Colonic mucosa (tissue), 4 donors: ENCODE measurements around the gene APOL6. TPM values are rescaled to one million over a fixed set of nuclear protein-coding genes. Genes with fewer than 3 reads are reported as not detected.
"Not testable (repeated sequence)": the region's sequence is repeated elsewhere in the genome, so short reads cannot be mapped to it uniquely, and the experiment has no call there.

Experiments
- DNase-seq: peaks from one replicate; pipeline ENCODE4 v3.0.0-alpha.2; 2020
- H3K27ac ChIP-seq: fragments of 200-600 bp; one replicate; pipeline ENCODE4 v1.8.0; 2021
- H3K27me3 ChIP-seq: fragments of 200-600 bp; one replicate; pipeline ENCODE4 v1.8.0; 2021
- H3K36me3 ChIP-seq: fragments of 200-600 bp; one replicate; pipeline ENCODE4 v1.8.0; 2021
- H3K4me1 ChIP-seq: fragments of 200-600 bp; one replicate; pipeline ENCODE4 v1.8.0; 2021; ENCODE audit warnings: mild to moderate bottlenecking
- H3K4me3 ChIP-seq: fragments of 200-600 bp; one replicate; pipeline ENCODE4 v1.8.0; 2021
- H3K9ac ChIP-seq, 2 donors: one replicate each; pipeline ENCODE4 v1.7.0; 2013; ENCODE audit warnings: control low read depth in 2 of 2, low read depth in 2 of 2, low read length in 2 of 2
- H3K9me3 ChIP-seq: fragments of 200-600 bp; one replicate; pipeline ENCODE4 v1.8.0; 2021
- intact Hi-C: fragments of 100-400 bp; cut with DNase I; formaldehyde crosslinking; loops from one replicate; pipeline ENCODE4 v1.14.1; 2022
- total RNA-seq, 2 donors: library from RNA; stranded (reverse); fragmentation: NEBNext Ultra II Directional in 1 of 2; extraction: Animal tissue kit (Norgen Biotek cat#: 25700) in 1 of 2; gene quantifications; one replicate each; pipeline ENCODE4 v1.2.1, GENCODE V29; 2021
- TF ChIP-seq, protein P1 (sequence below): fragments of 200-600 bp; IDR thresholded peaks from one replicate; pipeline ENCODE4 v1.8.0; 2022; ENCODE audit warnings: antibody characterized with exemption, mild to moderate bottlenecking
- donor health status: healthy.
- donor health status: DM: no; HTN: no; CAD: no.
- donor health status: DM: no; HTN: no; CAD: no.

Gene APOL6
- total RNA-seq, 2 donors from 2014 or later, result 31.4 to 40.3 TPM

DNA sequence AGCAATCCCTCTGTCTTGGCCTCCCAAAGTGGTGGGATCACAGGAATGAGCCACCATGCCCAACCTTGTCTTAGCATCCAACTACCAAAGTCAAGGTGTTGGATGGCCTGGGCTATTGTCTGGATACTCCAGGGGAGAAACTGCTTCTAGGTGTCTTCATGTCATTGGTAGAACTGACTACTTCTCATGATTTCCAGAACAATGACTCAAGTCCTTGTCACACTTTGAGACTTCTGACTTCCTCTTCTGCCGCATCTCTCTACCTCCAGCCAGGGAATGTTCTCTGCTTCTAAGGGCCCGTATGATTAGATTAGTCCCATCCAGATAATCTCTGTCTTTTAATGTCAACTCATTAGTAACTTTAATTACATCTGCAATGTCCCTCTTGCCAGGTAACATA is 30.6 kb downstream of the APOL6 start:
- TF ChIP-seq, protein P1, sequence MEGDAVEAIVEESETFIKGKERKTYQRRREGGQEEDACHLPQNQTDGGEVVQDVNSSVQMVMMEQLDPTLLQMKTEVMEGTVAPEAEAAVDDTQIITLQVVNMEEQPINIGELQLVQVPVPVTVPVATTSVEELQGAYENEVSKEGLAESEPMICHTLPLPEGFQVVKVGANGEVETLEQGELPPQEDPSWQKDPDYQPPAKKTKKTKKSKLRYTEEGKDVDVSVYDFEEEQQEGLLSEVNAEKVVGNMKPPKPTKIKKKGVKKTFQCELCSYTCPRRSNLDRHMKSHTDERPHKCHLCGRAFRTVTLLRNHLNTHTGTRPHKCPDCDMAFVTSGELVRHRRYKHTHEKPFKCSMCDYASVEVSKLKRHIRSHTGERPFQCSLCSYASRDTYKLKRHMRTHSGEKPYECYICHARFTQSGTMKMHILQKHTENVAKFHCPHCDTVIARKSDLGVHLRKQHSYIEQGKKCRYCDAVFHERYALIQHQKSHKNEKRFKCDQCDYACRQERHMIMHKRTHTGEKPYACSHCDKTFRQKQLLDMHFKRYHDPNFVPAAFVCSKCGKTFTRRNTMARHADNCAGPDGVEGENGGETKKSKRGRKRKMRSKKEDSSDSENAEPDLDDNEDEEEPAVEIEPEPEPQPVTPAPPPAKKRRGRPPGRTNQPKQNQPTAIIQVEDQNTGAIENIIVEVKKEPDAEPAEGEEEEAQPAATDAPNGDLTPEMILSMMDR, result no peak
- Histone ChIP-seq H3K9ac (no peak overlapping the region), H3K27me3 (no peaks in the 10 kb centered on the region), H3K36me3 (no peaks in the 10 kb centered on the region), H3K4me3 (no peak overlapping the region), H3K27ac (no peak overlapping the region), H3K4me1 (no peaks in the 10 kb centered on the region), H3K9me3 (no peaks in the 10 kb centered on the region)
- no peak for DNase-seq
- intact Hi-C loops, result no loop called here

DNA sequence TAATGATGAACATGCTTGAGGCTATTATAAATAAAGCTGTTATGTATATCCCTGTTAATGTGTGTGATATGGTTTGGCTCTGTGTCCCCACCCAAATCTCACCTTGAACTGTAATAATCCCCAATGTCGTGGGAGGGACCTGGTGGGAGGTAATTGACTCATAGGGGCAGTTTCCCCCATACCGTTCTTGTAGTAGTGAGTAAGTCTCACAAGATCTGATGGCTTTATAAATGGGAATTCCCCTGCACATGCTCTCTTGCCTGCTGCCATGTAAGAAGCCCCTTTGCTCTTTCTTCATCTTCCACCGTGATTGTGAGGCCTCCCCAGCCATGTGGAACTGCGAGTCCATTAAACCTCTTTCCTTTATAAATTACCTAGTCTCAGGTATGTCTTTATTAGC is 31.2 kb downstream of the APOL6 start:
- intact Hi-C loops, H3K27me3 ChIP-seq, DNase-seq, H3K9me3 ChIP-seq, H3K27ac ChIP-seq, H3K4me3 ChIP-seq, H3K4me1 ChIP-seq, H3K36me3 ChIP-seq, H3K9ac ChIP-seq: not testable (repeated sequence)

DNA sequence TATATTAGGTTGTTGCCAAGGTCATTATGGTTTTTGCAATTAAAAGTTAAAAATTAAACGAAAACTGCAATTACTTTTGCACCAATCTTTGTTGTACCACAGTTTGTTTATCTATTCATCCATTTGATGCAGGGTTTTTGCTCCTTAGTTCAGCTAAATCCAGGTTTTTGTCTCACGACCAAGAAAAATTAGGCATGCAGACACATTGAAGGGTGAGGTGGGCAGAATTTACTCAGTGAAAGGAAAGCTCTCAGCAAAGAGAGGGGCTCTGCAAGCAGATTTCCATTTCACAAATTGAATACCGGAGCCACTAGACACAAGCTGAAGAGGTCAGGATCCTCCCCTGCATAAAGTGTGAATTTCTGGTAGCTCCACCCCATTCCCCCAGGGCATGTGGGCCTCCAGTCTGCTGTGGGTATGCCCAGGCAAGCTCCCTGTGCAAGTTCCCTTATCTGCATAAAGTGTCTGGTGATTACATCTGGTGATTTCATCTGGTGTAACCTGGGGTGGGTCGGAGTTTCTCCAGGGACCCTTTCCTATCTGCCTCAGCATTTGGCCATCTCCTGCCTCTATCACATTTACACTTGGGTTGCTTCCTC is 33.3 kb downstream of the APOL6 start:
- Histone ChIP-seq H3K27ac (no peak overlapping the region), H3K4me3 (no peak overlapping the region), H3K9me3 (no peaks in the 10 kb centered on the region), H3K9ac (no peak overlapping the region), H3K36me3 (no peaks in the 10 kb centered on the region), H3K4me1 (no peaks in the 10 kb centered on the region), H3K27me3 (no peaks in the 10 kb centered on the region)
- DNase-seq, result no peak
- intact Hi-C loops, result no loop called here
- TF ChIP-seq, protein P1, result no peak

DNA sequence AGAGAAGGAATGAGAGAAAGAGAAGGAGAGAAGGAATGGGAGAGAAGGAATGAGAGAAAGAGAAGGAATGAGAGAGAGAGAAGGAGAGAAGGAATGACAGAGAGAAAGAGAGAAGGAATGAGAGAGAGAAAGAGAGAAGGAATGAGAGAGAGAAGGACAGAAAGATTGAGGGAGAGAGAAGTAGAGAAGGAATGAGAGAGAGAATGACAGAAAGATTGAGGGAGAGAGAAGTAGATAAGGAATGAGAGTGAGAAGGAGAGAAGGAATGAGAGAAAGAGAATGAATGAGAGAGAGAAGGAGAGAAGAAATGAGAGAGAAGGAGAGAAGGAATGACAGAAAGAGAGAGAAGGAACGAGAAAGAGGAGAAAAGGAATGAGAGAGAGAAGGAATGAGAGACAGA is 35.3 kb downstream of the APOL6 start:
- no peaks in the 10 kb centered on the region for H3K36me3 ChIP-seq
- intact Hi-C loops, result no loop called here
- H3K27me3 ChIP-seq, result no peaks in the 10 kb centered on the region
- TF ChIP-seq, protein P1, result no peak
- no peaks in the 10 kb centered on the region for H3K9me3 ChIP-seq
- no peak overlapping the region for H3K27ac ChIP-seq
- DNase-seq, result no peak
- H3K4me3 ChIP-seq, result no peak overlapping the region
- no peaks in the 10 kb centered on the region for H3K4me1 ChIP-seq
- H3K9ac ChIP-seq, result no peak overlapping the region

DNA sequence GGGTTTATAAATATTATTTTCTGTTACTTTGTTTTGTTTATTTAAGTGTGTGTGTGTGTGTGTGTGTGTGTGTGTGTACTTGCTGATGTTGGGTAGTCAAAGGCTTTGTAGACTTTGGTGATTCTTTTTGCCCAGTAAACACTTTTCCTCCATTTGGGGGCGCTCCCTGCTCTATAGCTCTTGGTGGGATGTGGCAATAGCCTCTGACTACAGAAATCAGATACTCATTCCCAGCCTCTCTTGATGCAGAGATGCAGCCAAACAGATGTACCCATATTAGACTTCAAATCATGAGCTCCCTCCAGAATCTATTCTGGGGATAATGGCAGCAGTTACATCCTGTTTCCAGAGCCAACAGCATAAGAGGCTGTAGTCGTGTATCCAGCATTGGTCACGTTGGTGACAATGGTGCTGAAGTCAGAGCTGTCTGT is 36.0 kb downstream of the APOL6 start:
- intact Hi-C loops, result no loop called here
- TF ChIP-seq, protein P1, result no peak
- DNase-seq, result peak; percentile 30
- Histone ChIP-seq H3K4me3 (no peak overlapping the region), H3K9ac (no peak overlapping the region), H3K27ac (no peak overlapping the region), H3K4me1 (no peaks in the 10 kb centered on the region), H3K9me3 (no peaks in the 10 kb centered on the region), H3K36me3 (no peaks in the 10 kb centered on the region), H3K27me3 (no peaks in the 10 kb centered on the region)

DNA sequence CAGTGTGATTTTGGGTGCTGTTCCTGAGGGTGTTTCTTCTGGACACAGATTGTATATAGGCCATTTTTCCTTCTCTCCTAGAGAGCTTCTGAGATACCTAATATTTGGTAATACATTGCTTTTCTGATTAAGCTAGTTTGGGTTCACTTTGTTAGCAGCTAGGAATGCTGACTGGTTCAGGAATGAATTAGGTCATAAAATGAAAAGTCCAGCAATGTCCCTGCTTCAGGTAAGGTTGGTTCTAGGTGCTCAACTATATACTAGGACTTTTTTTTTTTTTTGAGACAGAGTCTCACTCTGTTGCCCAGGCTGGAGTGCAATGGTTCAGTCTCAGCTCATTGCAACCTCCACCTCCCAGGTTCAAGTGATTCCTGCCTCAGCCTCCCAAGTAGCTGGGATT is 36.5 kb downstream of the APOL6 start:
- TF ChIP-seq, protein P1, result no peak
- H3K9ac ChIP-seq, result no peak overlapping the region
- no peak for DNase-seq
- H3K9me3 ChIP-seq, result no peaks in the 10 kb centered on the region
- no peak overlapping the region for H3K27ac ChIP-seq
- no peak overlapping the region for H3K4me3 ChIP-seq
- intact Hi-C loops, result no loop called here
- H3K27me3 ChIP-seq, result no peaks in the 10 kb centered on the region
- H3K36me3 ChIP-seq, result no peaks in the 10 kb centered on the region
- no peaks in the 10 kb centered on the region for H3K4me1 ChIP-seq
